ENCODE results near the gene DICER1. TPM values are rescaled to one million over a fixed set of nuclear protein-coding genes. Genes with fewer than 3 reads are reported as not detected.
A peak's percentile ranks its signal among the peaks of the same experiment; 100 is the strongest.

DICER1 gene
- total RNA-seq, 1 experiment from 2014 or later: 57.1 TPM

DNA sequence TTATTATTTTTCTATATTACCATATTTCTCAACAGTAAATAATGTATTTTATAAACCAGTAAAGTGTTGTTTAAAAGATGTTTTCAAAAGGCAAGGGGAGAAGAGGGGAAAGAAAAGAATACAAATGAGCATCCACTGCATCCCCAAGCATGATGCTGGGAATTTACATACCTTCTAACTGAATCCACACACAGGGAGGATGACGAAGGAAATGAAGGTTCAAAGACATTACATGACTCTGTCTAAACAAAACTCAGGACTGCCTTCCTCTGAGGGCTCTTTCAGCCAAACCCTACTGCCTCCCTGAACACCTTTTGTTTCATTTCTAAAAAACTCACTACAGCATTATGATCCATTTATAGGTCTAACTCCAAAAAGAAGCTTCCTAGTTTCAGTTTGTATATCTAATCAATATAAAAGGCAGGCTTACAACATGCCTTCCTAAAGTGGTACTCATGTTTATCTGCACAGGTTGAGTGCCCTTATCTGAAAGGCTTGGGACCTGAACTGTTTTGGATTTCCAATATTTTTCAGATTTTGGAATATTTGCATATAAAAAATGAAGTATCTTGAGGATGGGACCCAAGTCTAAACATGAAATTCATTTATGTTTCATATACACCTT lies 30.3 kb downstream of the DICER1 start:
- no TSS peak for BruUV-seq (replicated peaks)
- Histone ChIP-seq H3K27ac (ENCODE audit: low read depth, low read length, poor library complexity, severe bottlenecking) (no peak overlapping the region), H3K4me3 (ENCODE audit: low read depth, low read length, poor library complexity, severe bottlenecking) (no peak overlapping the region), H3K36me3 (ENCODE audit: insufficient read depth, low read length, poor library complexity, severe bottlenecking) (peaks cover 38% of the 10 kb centered on the region), H3K27me3 (replicated peaks; ENCODE audit: insufficient read depth, low read depth, low read length, poor library complexity) (no peaks in the 10 kb centered on the region), H3K9me3 (ENCODE audit: low read depth, low read length, poor library complexity, severe bottlenecking) (no peaks in the 10 kb centered on the region), H3K4me1 (ENCODE audit: insufficient read depth, low read length, poor library complexity, severe bottlenecking) (peaks cover 32% of the 10 kb centered on the region)
- ChIA-PET CTCF (no interaction called here), POLR2A (ENCODE audit: low non-redundant PET) (no interaction called here)
- no peak for DNase-seq (ENCODE audit: low spot score)
- TF ChIP-seq, protein P1, sequence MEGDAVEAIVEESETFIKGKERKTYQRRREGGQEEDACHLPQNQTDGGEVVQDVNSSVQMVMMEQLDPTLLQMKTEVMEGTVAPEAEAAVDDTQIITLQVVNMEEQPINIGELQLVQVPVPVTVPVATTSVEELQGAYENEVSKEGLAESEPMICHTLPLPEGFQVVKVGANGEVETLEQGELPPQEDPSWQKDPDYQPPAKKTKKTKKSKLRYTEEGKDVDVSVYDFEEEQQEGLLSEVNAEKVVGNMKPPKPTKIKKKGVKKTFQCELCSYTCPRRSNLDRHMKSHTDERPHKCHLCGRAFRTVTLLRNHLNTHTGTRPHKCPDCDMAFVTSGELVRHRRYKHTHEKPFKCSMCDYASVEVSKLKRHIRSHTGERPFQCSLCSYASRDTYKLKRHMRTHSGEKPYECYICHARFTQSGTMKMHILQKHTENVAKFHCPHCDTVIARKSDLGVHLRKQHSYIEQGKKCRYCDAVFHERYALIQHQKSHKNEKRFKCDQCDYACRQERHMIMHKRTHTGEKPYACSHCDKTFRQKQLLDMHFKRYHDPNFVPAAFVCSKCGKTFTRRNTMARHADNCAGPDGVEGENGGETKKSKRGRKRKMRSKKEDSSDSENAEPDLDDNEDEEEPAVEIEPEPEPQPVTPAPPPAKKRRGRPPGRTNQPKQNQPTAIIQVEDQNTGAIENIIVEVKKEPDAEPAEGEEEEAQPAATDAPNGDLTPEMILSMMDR (conservative IDR thresholded peaks at IDR 0.05; ENCODE audit: low read depth, low read length): no peak
- no peak for TF ChIP-seq EZH2 (IDR thresholded peaks at IDR 0.05; ENCODE audit: borderline replicate concordance, low read depth, low read length, poor library complexity, severe bottlenecking)
- intact Hi-C loops (cut with micrococcal nuclease; ENCODE audit: unreplicated experiment): no loop called here

DNA sequence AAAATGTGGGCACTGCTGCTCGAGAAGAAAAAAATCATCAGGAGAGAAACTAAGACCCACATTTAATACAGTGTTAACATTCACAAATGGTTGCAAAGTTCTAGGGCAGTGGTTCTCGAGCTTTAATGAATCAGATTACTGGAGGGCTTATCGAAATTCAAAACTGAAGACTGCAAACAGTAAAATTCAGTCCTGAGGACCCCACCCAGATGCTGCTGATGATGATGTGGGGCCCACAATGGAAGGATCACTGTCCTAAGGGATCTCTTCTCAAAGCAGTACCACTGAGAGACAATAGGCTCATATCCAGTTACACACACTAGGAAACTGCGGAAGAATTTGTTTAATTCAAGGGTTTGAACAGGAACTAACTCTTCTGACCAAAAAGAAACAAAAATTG lies 31.4 kb downstream of the DICER1 start:
- Histone ChIP-seq H3K4me3 (ENCODE audit: low read depth, low read length, poor library complexity, severe bottlenecking) (no peak overlapping the region), H3K36me3 (ENCODE audit: insufficient read depth, low read length, poor library complexity, severe bottlenecking) (peaks cover 29% of the 10 kb centered on the region), H3K27ac (ENCODE audit: low read depth, low read length, poor library complexity, severe bottlenecking) (no peak overlapping the region), H3K9me3 (ENCODE audit: low read depth, low read length, poor library complexity, severe bottlenecking) (no peaks in the 10 kb centered on the region), H3K4me1 (ENCODE audit: insufficient read depth, low read length, poor library complexity, severe bottlenecking) (peaks cover 43% of the 10 kb centered on the region), H3K27me3 (replicated peaks; ENCODE audit: insufficient read depth, low read depth, low read length, poor library complexity) (no peaks in the 10 kb centered on the region)
- ChIA-PET POLR2A (ENCODE audit: low non-redundant PET) (no interaction called here), CTCF (no interaction called here)
- TF ChIP-seq, protein P1 (conservative IDR thresholded peaks at IDR 0.05; ENCODE audit: low read depth, low read length): no peak
- TF ChIP-seq EZH2 (IDR thresholded peaks at IDR 0.05; ENCODE audit: borderline replicate concordance, low read depth, low read length, poor library complexity, severe bottlenecking): no peak
- intact Hi-C loops (cut with micrococcal nuclease; ENCODE audit: unreplicated experiment): no loop called here
- DNase-seq (ENCODE audit: low spot score): peak; percentile 68
- BruUV-seq (replicated peaks): no TSS peak

DNA sequence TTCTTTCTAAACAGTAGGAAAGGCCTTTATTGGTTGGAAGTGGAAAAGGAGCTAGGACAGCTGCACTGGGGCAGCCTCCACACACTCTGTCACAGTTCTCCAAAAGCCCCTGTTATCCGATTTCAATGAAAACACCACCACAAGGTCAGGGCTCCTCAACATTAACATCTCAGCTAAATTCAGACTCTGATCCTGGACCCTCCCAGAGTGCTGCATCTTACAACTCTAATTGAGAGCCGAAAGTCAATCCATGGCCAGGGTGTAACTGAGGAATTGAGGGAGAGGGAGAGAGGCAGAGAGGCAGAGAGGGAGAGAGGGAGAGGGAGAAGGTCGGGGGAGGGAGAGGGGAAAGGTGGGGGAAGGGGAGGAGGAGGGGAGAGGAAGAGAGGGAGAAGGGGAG lies 32.1 kb downstream of the DICER1 start:
- TF ChIP-seq, protein P1 (conservative IDR thresholded peaks at IDR 0.05; ENCODE audit: low read depth, low read length): no peak
- TF ChIP-seq EZH2 (IDR thresholded peaks at IDR 0.05; ENCODE audit: borderline replicate concordance, low read depth, low read length, poor library complexity, severe bottlenecking): no peak
- H3K36me3 ChIP-seq (ENCODE audit: insufficient read depth, low read length, poor library complexity, severe bottlenecking): peaks cover 25% of the 10 kb centered on the region
- no peak overlapping the region for H3K4me3 ChIP-seq (ENCODE audit: low read depth, low read length, poor library complexity, severe bottlenecking)
- intact Hi-C loops (cut with micrococcal nuclease; ENCODE audit: unreplicated experiment): no loop called here
- no TSS peak for BruUV-seq (replicated peaks)
- peaks cover 44% of the 10 kb centered on the region for H3K4me1 ChIP-seq (ENCODE audit: insufficient read depth, low read length, poor library complexity, severe bottlenecking)
- H3K27ac ChIP-seq (ENCODE audit: low read depth, low read length, poor library complexity, severe bottlenecking): no peak overlapping the region
- POLR2A ChIA-PET (ENCODE audit: low non-redundant PET): no interaction called here
- no peaks in the 10 kb centered on the region for H3K27me3 ChIP-seq (replicated peaks; ENCODE audit: insufficient read depth, low read depth, low read length, poor library complexity)
- DNase-seq (ENCODE audit: low spot score): no peak
- no peaks in the 10 kb centered on the region for H3K9me3 ChIP-seq (ENCODE audit: low read depth, low read length, poor library complexity, severe bottlenecking)
- CTCF ChIA-PET: no interaction called here
